GM12878 (cell line): ENCODE data around the gene FBN3. TPM values are rescaled to one million over a fixed set of nuclear protein-coding genes. Genes with fewer than 3 reads are reported as not detected.
A peak's percentile ranks its signal among the peaks of the same experiment; 100 is the strongest.
"Not testable (repeated sequence)": the region's sequence is repeated elsewhere in the genome, so short reads cannot be mapped to it uniquely, and the experiment has no call there.

Source experiments
- ATAC-seq: fragments of 200-7000 bp; cut with Tn5 transposase; 3 replicates; pipeline ENCODE4 v1.9.1; 2020; ENCODE audit warnings: mild to moderate bottlenecking, moderate library complexity
- BruUV-seq: library from RNA; stranded (reverse); fragments of 400-500 nt; replicated peaks from 2 replicates; lab custom pipeline; 2021; lab: Mats Ljungman, UMichigan
- CTCF ChIA-PET: fragments of 300-600 bp; sonication (Branson Sonifier 250); formaldehyde crosslinking; extraction: SDS; loops from one replicate; lab custom pipeline; 2021; ENCODE audit warnings: inconsistent platforms; lab: Yijun Ruan, JAX
- POLR2A ChIA-PET: fragments of 350-600 bp; formaldehyde crosslinking; extraction: SDS; loops from one replicate; lab custom pipeline; 2021; ENCODE audit warnings: inconsistent platforms; lab: Charles Lee
- RAD21 ChIA-PET: fragments of 300-600 bp; sonication (Branson Sonifier 250); formaldehyde crosslinking; loops from one replicate; lab custom pipeline; 2023; ENCODE audit warnings: antibody characterized with exemption; ENCODE audit not compliant: unreplicated experiment; lab: Charles Lee
- SMC1A ChIA-PET: fragments of 300-600 bp; sonication (Branson Sonifier 250); formaldehyde crosslinking; loops from one replicate; lab custom pipeline; 2023; ENCODE audit not compliant: unreplicated experiment, uncharacterized antibody; lab: Charles Lee
- DNase-seq: peaks from one replicate; pipeline ENCODE4 v3.0.0-alpha.2; 2011; ENCODE audit warnings: low read depth, low spot score
- FAIRE-seq: peaks from 3 replicates; lab custom pipeline; 2011; peaks lifted over from hg19 to GRCh38; lab: Jason Lieb, UNC
- H2AFZ ChIP-seq: 2 replicates; pipeline ENCODE4 v1.6.0; 2011; ENCODE audit warnings: low read depth, low read length, control low read depth; ENCODE audit not compliant: control insufficient read depth
- H3K27ac ChIP-seq: 2 replicates; pipeline ENCODE4 v1.5.1; 2011; ENCODE audit warnings: control low read depth; ENCODE audit not compliant: control insufficient read depth, insufficient read depth
- H3K27me3 ChIP-seq, 2 experiments: replicated peaks in 1 of 2; 2 replicates each; pipeline versions ENCODE4 v1.6.0 to v1.6.1; 2011; ENCODE audit warnings: low read length in 1 of 2; ENCODE audit not compliant: control insufficient read depth in 2 of 2, insufficient read depth in 2 of 2
- H3K36me3 ChIP-seq, 2 experiments: 2 replicates each; pipeline ENCODE4 v1.5.1; 2011; ENCODE audit warnings: low read length in 1 of 2; ENCODE audit not compliant: control insufficient read depth in 2 of 2, insufficient read depth in 2 of 2
- H3K4me1 ChIP-seq: 2 replicates; pipeline ENCODE4 v1.6.1; 2011; ENCODE audit warnings: mild to moderate bottlenecking, low read length, moderate library complexity, mixed read lengths; ENCODE audit not compliant: control insufficient read depth, insufficient read depth
- H3K4me2 ChIP-seq: 2 replicates; pipeline ENCODE4 v1.6.0; 2011; ENCODE audit warnings: control low read depth; ENCODE audit not compliant: control insufficient read depth, insufficient read depth
- H3K4me3 ChIP-seq: fragments of 200-600 bp; sonication (generic); 2 replicates; pipeline ENCODE4 v1.5.1; 2016
- H3K79me2 ChIP-seq: 2 replicates; pipeline ENCODE4 v1.6.0; 2011; ENCODE audit warnings: low read length; ENCODE audit not compliant: control insufficient read depth, insufficient read depth
- H3K9ac ChIP-seq: 2 replicates; pipeline ENCODE4 v1.8.0; 2011; ENCODE audit warnings: low read length, control low read depth, mixed read lengths; ENCODE audit not compliant: control insufficient read depth, insufficient read depth
- H3K9me3 ChIP-seq: replicated peaks from 3 replicates; pipeline ENCODE4 v1.5.1; 2011; ENCODE audit warnings: mild to moderate bottlenecking, low read length; ENCODE audit not compliant: control insufficient read depth, insufficient read depth
- H4K20me1 ChIP-seq: 2 replicates; pipeline ENCODE4 v1.6.0; 2011; ENCODE audit not compliant: control insufficient read depth, insufficient read depth
- CTCF ChIP-seq, 3 experiments: IDR thresholded peaks in 2 of 3; conservative IDR thresholded peaks in 1 of 3; 2 replicates each; pipeline ENCODE4 v1.5.1; 2011; ENCODE audit warnings: low read depth in 3 of 3, low read length in 3 of 3, mild to moderate bottlenecking in 3 of 3, control low read depth in 2 of 3, moderate library complexity in 2 of 3, inconsistent platforms in 1 of 3, mixed read lengths in 1 of 3; ENCODE audit not compliant: control insufficient read depth in 2 of 3, insufficient read depth in 1 of 3; ENCODE audit errors: extremely low read depth in 1 of 3
- CUX1 ChIP-seq: IDR thresholded peaks from 2 replicates; pipeline ENCODE4 v1.6.1; 2012; ENCODE audit warnings: improper control_type of control experiment, low read depth, low read length; ENCODE audit not compliant: insufficient replicate concordance
- EGR1 ChIP-seq, 2 experiments: IDR thresholded peaks; 1 replicate in 1 of 2; 2 replicates in 1 of 2; pipeline ENCODE4 v1.6.1; 2011 to 2012; ENCODE audit warnings: low read depth in 2 of 2, low read length in 2 of 2, borderline replicate concordance in 1 of 2, mild to moderate bottlenecking in 1 of 2, moderate library complexity in 1 of 2
- RAD21 ChIP-seq: IDR thresholded peaks from 2 replicates; pipeline ENCODE4 v1.6.1; 2011; ENCODE audit warnings: mild to moderate bottlenecking, low read depth, low read length, moderate library complexity; ENCODE audit not compliant: insufficient read depth
- SMC3 ChIP-seq: IDR thresholded peaks from 2 replicates; pipeline ENCODE4 v1.6.1; 2011; ENCODE audit warnings: low read length, improper control_type of control experiment, borderline replicate concordance
- YY1 ChIP-seq: IDR thresholded peaks from 2 replicates; pipeline ENCODE4 v1.6.1; 2011; ENCODE audit warnings: low read depth, mild to moderate bottlenecking, low read length
- ZNF217 ChIP-seq: fragments of 450-650 bp; IDR thresholded peaks from 2 replicates; pipeline ENCODE4 v1.6.1; 2017; ENCODE audit warnings: antibody characterized with exemption, mild to moderate bottlenecking
- WGBS: methylation state at CpG from one replicate; pipeline ENCODE4 v1.1.6; 2016; ENCODE audit warnings: low lambda C conversion rate; ENCODE audit not compliant: insufficient replicate concordance, insufficient coverage; ENCODE audit errors: missing lambda C conversion rate; 5-methylcytosine and 5-hydroxymethylcytosine counted together
- in situ Hi-C: fragments of 300-500 bp; cut with MboI; formaldehyde crosslinking; loops from 9 replicates; pipeline ENCODE4 v1.14.3; 2018; ENCODE audit warnings: mixed read lengths
- intact Hi-C: fragments of 100-400 bp; cut with micrococcal nuclease; formaldehyde crosslinking; loops from one replicate; pipeline ENCODE4 v1.14.2; 2022; ENCODE audit not compliant: unreplicated experiment
- polyA plus RNA-seq, 11 experiments: library from polyadenylated mRNA; depleted of rRNA in 4 of 11; unstranded in 6 of 11; stranded (reverse) in 5 of 11; fragments of >200 nt; fragmentation: Nextera tagmentation in 4 of 11; fragmentation: Illumina TruSeq in 1 of 11; extraction: Ambion mirVana in 4 of 11; extraction: Trizol in 1 of 11; gene quantifications; 1 replicate in 1 of 11; 2 replicates in 10 of 11; pipeline versions ENCODE4 v1.2.1 to v1.2.3, GENCODE V29; 2011 to 2016; ENCODE audit warnings: inconsistent platforms in 2 of 11, missing spikeins in 2 of 11, low read depth in 1 of 11
- total RNA-seq, 4 experiments: library from RNA; depleted of rRNA in 3 of 4; stranded (reverse); fragments of >200 nt in 3 of 4; fragmentation: Illumina TruSeq in 1 of 4; extraction: Trizol in 1 of 4; gene quantifications; 2 replicates each; pipeline versions ENCODE4 v1.2.1 to v1.2.3, GENCODE V29; 2013 to 2021

Gene FBN3
- total and polyA plus RNA-seq, 10 of the 15 experiments (the other 5 are each of a cell fraction or from before 2014, with no cell fraction given): 0.05 TPM; not detected in 9

GRCh38 chr19:8155318-8155717, 5.9 kb upstream of the FBN3 start (continued):
- TF ChIP-seq CUX1: no peak
- TF ChIP-seq ZNF217: no peak

GRCh38 chr19:8154014-8154413, 4.6 kb upstream of the FBN3 start:
- peak; percentile 38; the same call in 1 of the 2 replicates for TF ChIP-seq SMC3
- peak; percentile 31 to 38 (median 34); a peak in 5 of 6 replicates for TF ChIP-seq CTCF (IDR thresholded peaks at IDR 0.05 in 2 of 3, conservative IDR thresholded peaks at IDR 0.05 in 1 of 3; ENCODE audit: control insufficient read depth in 2 of 3, extremely low read depth in 1 of 3, insufficient read depth in 1 of 3, low read depth in 3 of 3, low read length in 3 of 3)
- 0 out of 2 replicates have a peak, but pooled peaks have one; percentile 15 for TF ChIP-seq YY1
- TF ChIP-seq EGR1 (IDR thresholded peaks at IDR 0.05; ENCODE audit: borderline replicate concordance in 1 of 2, low read depth in 2 of 2, low read length in 2 of 2): peak in 1 of 2 experiments; percentile 56; a peak in 1 of 3 replicates
- peak; percentile 36 for TF ChIP-seq RAD21
- BruUV-seq, H3K9me3 ChIP-seq, H3K79me2 ChIP-seq, FAIRE-seq, H4K20me1 ChIP-seq, H2AFZ ChIP-seq, H3K27me3 ChIP-seq, H3K9ac ChIP-seq, in situ Hi-C loops, H3K4me3 ChIP-seq, H3K36me3 ChIP-seq, H3K27ac ChIP-seq, POLR2A ChIA-PET, H3K4me2 ChIP-seq, DNase-seq, H3K4me1 ChIP-seq: not testable (repeated sequence)
- intact Hi-C loops: loop anchor here (2.0 to 10.0 kb wide), 2 partner anchors 135 to 209 kb away; partner anchors contain the start of gene TIMM44
- SMC1A ChIA-PET: interaction anchor here (1.7 kb wide), 1 partner anchor 100 kb away, joined by 4 read pairs; no protein-coding TSS in a partner anchor
- ATAC-seq: peak; percentile 79
- RAD21 ChIA-PET: interaction anchor here (0.7 to 0.9 kb wide), 4 partner anchors 99 to 506 kb away, joined by 3 read pairs; no protein-coding TSS in a partner anchor
- CTCF ChIA-PET: interaction anchor here (0.6 to 1.1 kb wide), 2 partner anchors 65 to 210 kb away, joined by 3 read pairs; partner anchors contain the start of gene TIMM44
- WGBS: 13% methylated on average over 10 of the region's 10 CpGs
